Fibroblast of lung (primary cell): Measurements from ENCODE around the gene POLR2F. TPM values are rescaled to one million over a fixed set of nuclear protein-coding genes. Genes with fewer than 3 reads are reported as not detected.

ENCODE experiments used
- DNase-seq, 2 donors: peaks; one replicate each; pipeline versions ENCODE4 v3.0.0 to v3.0.0-alpha.2; 2010; ENCODE audit warnings: low read depth in 2 of 2
- H2AFZ ChIP-seq: 2 replicates; pipeline ENCODE4 v1.5.1; 2012; ENCODE audit warnings: low read length, control low read depth, inconsistent platforms
- H3K27ac ChIP-seq: 2 replicates; pipeline ENCODE4 v1.5.1; 2011; ENCODE audit warnings: low read length, control low read depth; ENCODE audit not compliant: insufficient read depth
- H3K27me3 ChIP-seq: 2 replicates; pipeline ENCODE4 v1.5.1; 2011; ENCODE audit warnings: mild to moderate bottlenecking, low read length; ENCODE audit not compliant: control insufficient read depth, insufficient read depth
- H3K36me3 ChIP-seq: 2 replicates; pipeline ENCODE4 v1.5.1; 2011; ENCODE audit warnings: low read length; ENCODE audit not compliant: control insufficient read depth, insufficient read depth
- H3K4me1 ChIP-seq: 2 replicates; pipeline ENCODE4 v1.5.1; 2011; ENCODE audit warnings: low read length; ENCODE audit not compliant: control insufficient read depth, insufficient read depth; ENCODE audit errors: extremely low read depth
- H3K4me2 ChIP-seq: 2 replicates; pipeline ENCODE4 v1.5.1; 2011; ENCODE audit warnings: low read length, control low read depth; ENCODE audit not compliant: insufficient read depth; ENCODE audit errors: extremely low read depth
- H3K4me3 ChIP-seq, 4 experiments: fragments of 200-600 bp in 1 of 4; sonication (generic) in 1 of 4; replicated peaks in 1 of 4; 2 replicates each; pipeline ENCODE4 v1.5.1; 2011 to 2016; ENCODE audit warnings: low read length in 4 of 4, low read depth in 3 of 4, mild to moderate bottlenecking in 3 of 4, control low read depth in 2 of 4, inconsistent platforms in 1 of 4, mixed read lengths in 1 of 4; ENCODE audit not compliant: insufficient read depth in 1 of 4; ENCODE audit errors: control extremely low read depth in 1 of 4
- H3K79me2 ChIP-seq: 2 replicates; pipeline ENCODE4 v1.5.1; 2012; ENCODE audit warnings: mild to moderate bottlenecking, low read length, inconsistent platforms; ENCODE audit not compliant: control insufficient read depth, insufficient read depth
- H3K9ac ChIP-seq: 2 replicates; pipeline ENCODE4 v1.5.1; 2011; ENCODE audit warnings: mild to moderate bottlenecking, low read length, control low read depth; ENCODE audit not compliant: insufficient read depth
- H3K9me3 ChIP-seq: 2 replicates; pipeline ENCODE4 v1.5.1; 2012; ENCODE audit warnings: low read depth, low read length; ENCODE audit not compliant: control insufficient read depth, insufficient read depth
- H4K20me1 ChIP-seq: 2 replicates; pipeline ENCODE4 v1.5.1; 2011; ENCODE audit warnings: low read length; ENCODE audit not compliant: control insufficient read depth, insufficient read depth; ENCODE audit errors: extremely low read depth
- EZH2 ChIP-seq: IDR thresholded peaks from 2 replicates; pipeline ENCODE4 v1.5.1; 2012; ENCODE audit warnings: low read length, control low read depth, mild to moderate bottlenecking; ENCODE audit errors: missing control alignments
- polyA plus RNA-seq, 2 donors: library from polyadenylated mRNA; depleted of rRNA in 1 of 2; stranded (reverse) in 1 of 2; unstranded in 1 of 2; fragments of >200 nt; gene quantifications; 2 replicates each; pipeline ENCODE4 v1.2.1, GENCODE V29; 2011 to 2012; ENCODE audit warnings: missing spikeins in 1 of 2
- total RNA-seq: library from RNA; depleted of rRNA; stranded (reverse); fragments of >200 nt; gene quantifications from 2 replicates; pipeline ENCODE4 v1.2.1, GENCODE V29; 2014
- TF ChIP-seq, protein P1 (sequence below), 2 donors: IDR thresholded peaks in 1 of 2; conservative IDR thresholded peaks in 1 of 2; 1 replicate in 1 of 2; 2 replicates in 1 of 2; pipeline ENCODE4 v1.5.1; 2011 to 2012; ENCODE audit warnings: low read length in 2 of 2, control low read depth in 1 of 2, inconsistent platforms in 1 of 2, low read depth in 1 of 2, mild to moderate bottlenecking in 1 of 2

Gene POLR2F
- total and polyA plus RNA-seq, 2 donors (not counting 1 experiment from before 2014, with no cell fraction given): 31.9 to 82.0 TPM

DNA sequence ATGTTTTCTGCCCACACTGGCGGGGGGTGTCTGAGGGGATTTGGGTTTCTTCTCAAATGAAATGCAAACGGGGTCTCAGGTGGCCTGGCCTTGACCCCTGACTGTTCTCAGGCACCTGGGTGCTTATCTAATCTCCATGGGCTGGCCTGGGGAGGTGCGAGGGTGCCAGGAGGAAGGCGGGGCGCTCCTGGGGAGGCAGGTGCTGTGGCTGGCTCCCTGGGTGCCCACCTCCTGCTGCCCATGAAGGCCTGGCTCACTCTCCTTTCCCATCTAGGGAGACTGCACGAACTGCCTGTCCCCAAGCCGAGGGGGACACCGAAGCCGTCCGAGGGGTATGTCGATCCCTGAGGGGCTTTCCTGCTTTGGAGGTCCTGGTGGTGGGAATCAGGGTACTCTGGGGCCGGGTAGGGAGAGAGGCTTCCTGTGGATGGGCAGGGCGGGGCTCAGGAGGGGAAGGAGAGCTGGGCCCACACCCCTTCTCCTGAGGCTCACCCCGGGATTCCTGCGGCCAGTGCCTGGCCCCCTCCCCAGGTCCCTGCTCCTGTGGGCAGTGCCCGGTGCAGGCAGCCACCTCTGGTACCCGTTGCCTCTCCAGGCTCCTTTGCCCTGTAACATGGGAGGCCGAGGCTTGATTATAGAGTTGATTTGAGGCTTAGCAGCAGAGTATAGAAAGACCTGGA lies 29.0 kb upstream of the POLR2F start:
- Histone ChIP-seq H4K20me1 (no peaks in the 10 kb centered on the region), H3K27me3 (no peaks in the 10 kb centered on the region), H2AFZ (no peak overlapping the region), H3K27ac (no peak overlapping the region), H3K4me1 (peaks cover 4% of the 10 kb centered on the region), H3K9ac (no peak overlapping the region), H3K36me3 (peaks cover 27% of the 10 kb centered on the region), H3K4me3 (no peak overlapping the region), H3K79me2 (no peaks in the 10 kb centered on the region), H3K9me3 (no peaks in the 10 kb centered on the region), H3K4me2 (no peak overlapping the region)
- DNase-seq: no peak
- TF ChIP-seq, protein P1, sequence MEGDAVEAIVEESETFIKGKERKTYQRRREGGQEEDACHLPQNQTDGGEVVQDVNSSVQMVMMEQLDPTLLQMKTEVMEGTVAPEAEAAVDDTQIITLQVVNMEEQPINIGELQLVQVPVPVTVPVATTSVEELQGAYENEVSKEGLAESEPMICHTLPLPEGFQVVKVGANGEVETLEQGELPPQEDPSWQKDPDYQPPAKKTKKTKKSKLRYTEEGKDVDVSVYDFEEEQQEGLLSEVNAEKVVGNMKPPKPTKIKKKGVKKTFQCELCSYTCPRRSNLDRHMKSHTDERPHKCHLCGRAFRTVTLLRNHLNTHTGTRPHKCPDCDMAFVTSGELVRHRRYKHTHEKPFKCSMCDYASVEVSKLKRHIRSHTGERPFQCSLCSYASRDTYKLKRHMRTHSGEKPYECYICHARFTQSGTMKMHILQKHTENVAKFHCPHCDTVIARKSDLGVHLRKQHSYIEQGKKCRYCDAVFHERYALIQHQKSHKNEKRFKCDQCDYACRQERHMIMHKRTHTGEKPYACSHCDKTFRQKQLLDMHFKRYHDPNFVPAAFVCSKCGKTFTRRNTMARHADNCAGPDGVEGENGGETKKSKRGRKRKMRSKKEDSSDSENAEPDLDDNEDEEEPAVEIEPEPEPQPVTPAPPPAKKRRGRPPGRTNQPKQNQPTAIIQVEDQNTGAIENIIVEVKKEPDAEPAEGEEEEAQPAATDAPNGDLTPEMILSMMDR (conservative IDR thresholded peaks at IDR 0.05 in 1 of 2, IDR thresholded peaks at IDR 0.05 in 1 of 2; ENCODE audit: low read depth in 1 of 2, low read length in 2 of 2): no peak
- TF ChIP-seq EZH2: no peak

DNA sequence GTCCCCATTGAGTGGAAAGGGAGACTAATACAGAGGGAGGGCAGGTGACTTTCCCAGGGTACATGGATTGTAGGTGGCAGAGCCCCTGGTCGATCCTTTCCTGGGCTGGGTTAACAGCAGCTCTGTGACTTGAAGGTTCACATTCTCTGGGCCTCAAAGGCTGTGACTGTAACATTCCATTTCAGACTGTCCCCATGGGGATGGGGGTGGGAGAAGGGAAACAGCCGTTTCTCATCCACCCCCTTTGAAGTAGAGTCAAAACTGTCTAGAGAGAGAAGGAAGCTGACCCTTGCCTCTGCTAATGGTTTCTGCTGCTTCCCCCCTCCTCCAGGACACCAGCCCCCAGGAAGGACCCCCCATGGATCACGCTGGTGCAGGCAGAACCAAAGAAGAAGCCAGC lies 28.2 kb upstream of the POLR2F start:
- H2AFZ ChIP-seq: no peak overlapping the region
- DNase-seq: no peak

DNA sequence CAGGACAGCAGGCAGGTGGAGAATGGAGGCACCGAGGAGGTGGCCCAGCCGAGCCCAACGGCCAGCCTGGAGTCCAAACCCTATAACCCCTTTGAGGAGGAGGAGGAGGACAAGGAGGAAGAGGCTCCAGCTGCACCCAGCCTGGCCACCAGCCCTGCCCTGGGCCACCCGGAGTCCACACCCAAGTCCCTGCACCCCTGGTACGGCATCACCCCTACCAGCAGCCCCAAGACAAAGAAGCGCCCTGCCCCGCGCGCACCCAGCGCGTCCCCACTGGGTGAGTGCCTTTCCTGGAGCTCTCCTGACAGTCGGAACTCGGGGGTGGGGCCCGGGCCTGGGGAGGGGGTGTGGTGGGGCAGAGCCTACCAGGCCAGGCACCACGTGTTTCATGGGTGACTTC lies 27.7 kb upstream of the POLR2F start:
- TF ChIP-seq EZH2: no peak
- TF ChIP-seq, protein P1 (conservative IDR thresholded peaks at IDR 0.05 in 1 of 2, IDR thresholded peaks at IDR 0.05 in 1 of 2; ENCODE audit: low read depth in 1 of 2, low read length in 2 of 2): no peak
- Histone ChIP-seq H3K4me3 (no peak overlapping the region), H3K9me3 (no peaks in the 10 kb centered on the region), H3K27me3 (no peaks in the 10 kb centered on the region), H3K36me3 (peaks cover 32% of the 10 kb centered on the region), H3K79me2 (no peaks in the 10 kb centered on the region), H3K9ac (no peak overlapping the region), H3K4me1 (peaks cover 8% of the 10 kb centered on the region), H3K4me2 (no peak overlapping the region), H3K27ac (no peak overlapping the region), H4K20me1 (no peaks in the 10 kb centered on the region), H2AFZ (no peak overlapping the region)
- DNase-seq: no peak

More for the DNA sequence above, 28.2 kb upstream of the POLR2F start:
- no peaks in the 10 kb centered on the region for H3K79me2 ChIP-seq
- H3K9me3 ChIP-seq: no peaks in the 10 kb centered on the region
- peaks cover 30% of the 10 kb centered on the region for H3K36me3 ChIP-seq
- H3K4me2 ChIP-seq: no peak overlapping the region
- H3K4me1 ChIP-seq: peaks cover 5% of the 10 kb centered on the region
- H3K27ac ChIP-seq: no peak overlapping the region
- H3K4me3 ChIP-seq: no peak overlapping the region
- no peaks in the 10 kb centered on the region for H3K27me3 ChIP-seq
- H4K20me1 ChIP-seq: no peaks in the 10 kb centered on the region
- TF ChIP-seq, protein P1 (conservative IDR thresholded peaks at IDR 0.05 in 1 of 2, IDR thresholded peaks at IDR 0.05 in 1 of 2; ENCODE audit: low read depth in 1 of 2, low read length in 2 of 2): no peak
- TF ChIP-seq EZH2: no peak
- no peak overlapping the region for H3K9ac ChIP-seq
